Psoas muscle (tissue), 8 donors: ENCODE data around the gene EEF1AKMT2. TPM values are rescaled to one million over a fixed set of nuclear protein-coding genes. Genes with fewer than 3 reads are reported as not detected.

ENCODE experiments used
- ATAC-seq, 4 donors: fragments of 200-7000 bp; cut with Tn5 transposase; one replicate each; pipeline ENCODE4 v1.9.1; 2020; ENCODE audit warnings: moderate library complexity in 3 of 4, mild to moderate bottlenecking in 2 of 4
- DNase-seq, 2 donors: peaks; one replicate each; pipeline ENCODE4 v3.0.0-alpha.2; 2020
- H3K27ac ChIP-seq: fragments of 200-600 bp; one replicate; pipeline ENCODE4 v1.8.0; 2022
- H3K27me3 ChIP-seq, 3 donors: fragments of 200-600 bp in 1 of 3; one replicate each; pipeline versions ENCODE4 v1.6.1 to v1.8.0; 2013 to 2022; ENCODE audit warnings: low read length in 2 of 3, mild to moderate bottlenecking in 2 of 3, moderate library complexity in 1 of 3; ENCODE audit not compliant: insufficient read depth in 3 of 3
- H3K36me3 ChIP-seq, 2 donors: fragments of 200-600 bp in 1 of 2; one replicate each; pipeline versions ENCODE4 v1.6.1 to v1.8.0; 2013 to 2022; ENCODE audit warnings: low read depth in 1 of 2, mild to moderate bottlenecking in 1 of 2, moderate library complexity in 1 of 2; ENCODE audit not compliant: insufficient read depth in 1 of 2
- H3K4me1 ChIP-seq: fragments of 200-600 bp; one replicate; pipeline ENCODE4 v1.8.0; 2022
- H3K4me3 ChIP-seq: fragments of 200-600 bp; one replicate; pipeline ENCODE4 v1.8.0; 2022; ENCODE audit warnings: mild to moderate bottlenecking
- H3K9me3 ChIP-seq: fragments of 200-600 bp; one replicate; pipeline ENCODE4 v1.8.0; 2022
- WGBS, 3 donors: extraction: QIAGEN DNeasy Blood & Tissue Kit; methylation state at CpG; one replicate each; pipeline versions ENCODE4 v1.1.6 to v1.1.7; 2013; 5-methylcytosine and 5-hydroxymethylcytosine counted together
- intact Hi-C, 2 donors: fragments of 100-400 bp; cut with DNase I; formaldehyde crosslinking; loops; one replicate each; pipeline versions ENCODE4 v1.11.0 to v1.14.2; 2022
- long read RNA-seq, 2 donors: library from polyadenylated mRNA; unstranded; transcript quantifications; one replicate each; pipeline ENCODE4 v2.0.0, GENCODE V29; 2021
- polyA plus RNA-seq, 3 donors: library from polyadenylated mRNA; stranded (reverse); fragments of 200-250 nt; gene quantifications; one replicate each; pipeline ENCODE4 v1.2.3, GENCODE V29; 2013
- total RNA-seq, 4 donors: library from RNA; stranded (reverse); fragmentation: NEBNext Ultra II Directional in 2 of 4; extraction: Animal tissue kit (Norgen Biotek cat#: 25700) in 2 of 4; gene quantifications; one replicate each; pipeline versions ENCODE4 v1.2.1 to v1.2.4, GENCODE V29; 2021 to 2023
- TF ChIP-seq, protein P1 (sequence below): fragments of 200-600 bp; IDR thresholded peaks from one replicate; pipeline ENCODE4 v1.8.0; 2022; ENCODE audit warnings: antibody characterized with exemption
- donor health status: healthy with polysubstance abuse.
- donor health status: DM: no; HTN: no; CAD: no; lungs with moderate emphysema.
- donor health status: Bipolar disorder and iron deficiency.
- donor health status: healthy.
- donor health status: DM: yes; HTN: yes; CAD: no.
- donor health status: DM: no; HTN: no; CAD: no.
- donor health status: DM: no; HTN: no; CAD: no.
- donor health status: DM: yes; HTN: yes; CAD: no.

The EEF1AKMT2 gene
- 10 to 100 TPM in 1 of 4 donors, 1 to 10 TPM in 3; 7.6 to 11.9 (median 9.5) TPM for total RNA-seq
- polyA plus RNA-seq = 10 to 100 TPM in 1 of 3 donors, 1 to 10 TPM in 2; 3.3 to 10.6 (median 3.5) TPM
- long read RNA-seq, donor 1, partial matches to known transcripts = 0 of 6 reads
- long read RNA-seq, donor 1, other reads (novel, unspliced or antisense) = 0 of 6 reads
- long read RNA-seq, donor 2, transcript EEF1AKMT2-202 (6 exons, 1,013 nt) = major isoform, 7 of 16 reads
- long read RNA-seq, donor 2, partial matches to known transcripts = 0 of 16 reads
- long read RNA-seq, donor 2, other reads (novel, unspliced or antisense) = 4 of 16 reads

GRCh38 chr10:124791547-124792348 is at the start of gene EEF1AKMT2:
TSS of gene EEF1AKMT2 (minus strand) at chr10:124791887. CDS start at chr10:124791833, 54 bp downstream.
- peak within 1 kb of the TSS; percentile 99 for H3K4me3 ChIP-seq
- H3K4me1 ChIP-seq = peaks cover 6% of the 10 kb centered on the region
- peak within 1 kb of the TSS; percentile 93 for H3K27ac ChIP-seq
- H3K36me3 ChIP-seq = peaks cover 0 to 32% of the 10 kb centered on the region in 2 donors
- 0 to 1% (median 1%) methylated on average over 74 to 79 of the region's 79 CpGs for WGBS, 3 donors
- intact Hi-C loops = no loop called here
- ATAC-seq = peak; percentile 98 to 99 (median 98)
- no peaks in the 10 kb centered on the region for H3K27me3 ChIP-seq
- DNase-seq = peak; percentile 88 to 94
- no peaks in the 10 kb centered on the region for H3K9me3 ChIP-seq
- TF ChIP-seq, protein P1, sequence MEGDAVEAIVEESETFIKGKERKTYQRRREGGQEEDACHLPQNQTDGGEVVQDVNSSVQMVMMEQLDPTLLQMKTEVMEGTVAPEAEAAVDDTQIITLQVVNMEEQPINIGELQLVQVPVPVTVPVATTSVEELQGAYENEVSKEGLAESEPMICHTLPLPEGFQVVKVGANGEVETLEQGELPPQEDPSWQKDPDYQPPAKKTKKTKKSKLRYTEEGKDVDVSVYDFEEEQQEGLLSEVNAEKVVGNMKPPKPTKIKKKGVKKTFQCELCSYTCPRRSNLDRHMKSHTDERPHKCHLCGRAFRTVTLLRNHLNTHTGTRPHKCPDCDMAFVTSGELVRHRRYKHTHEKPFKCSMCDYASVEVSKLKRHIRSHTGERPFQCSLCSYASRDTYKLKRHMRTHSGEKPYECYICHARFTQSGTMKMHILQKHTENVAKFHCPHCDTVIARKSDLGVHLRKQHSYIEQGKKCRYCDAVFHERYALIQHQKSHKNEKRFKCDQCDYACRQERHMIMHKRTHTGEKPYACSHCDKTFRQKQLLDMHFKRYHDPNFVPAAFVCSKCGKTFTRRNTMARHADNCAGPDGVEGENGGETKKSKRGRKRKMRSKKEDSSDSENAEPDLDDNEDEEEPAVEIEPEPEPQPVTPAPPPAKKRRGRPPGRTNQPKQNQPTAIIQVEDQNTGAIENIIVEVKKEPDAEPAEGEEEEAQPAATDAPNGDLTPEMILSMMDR = peak; percentile 52

GRCh38 chr10:124837687-124838086 is 46.0 kb upstream of the EEF1AKMT2 start:
- no peak for ATAC-seq
- intact Hi-C loops = no loop called here
- Histone ChIP-seq H3K9me3 (no peaks in the 10 kb centered on the region), H3K27ac (no peak overlapping the region), H3K4me3 (no peak overlapping the region), H3K4me1 (no peaks in the 10 kb centered on the region), H3K36me3 (peaks cover 5 to 52% of the 10 kb centered on the region in 2 donors), H3K27me3 (no peaks in the 10 kb centered on the region)
- TF ChIP-seq, protein P1 = no peak
- WGBS, 3 donors = 53 to 85% (median 78%) methylated on average over 2 of the region's 2 CpGs
- no peak for DNase-seq

DNA sequence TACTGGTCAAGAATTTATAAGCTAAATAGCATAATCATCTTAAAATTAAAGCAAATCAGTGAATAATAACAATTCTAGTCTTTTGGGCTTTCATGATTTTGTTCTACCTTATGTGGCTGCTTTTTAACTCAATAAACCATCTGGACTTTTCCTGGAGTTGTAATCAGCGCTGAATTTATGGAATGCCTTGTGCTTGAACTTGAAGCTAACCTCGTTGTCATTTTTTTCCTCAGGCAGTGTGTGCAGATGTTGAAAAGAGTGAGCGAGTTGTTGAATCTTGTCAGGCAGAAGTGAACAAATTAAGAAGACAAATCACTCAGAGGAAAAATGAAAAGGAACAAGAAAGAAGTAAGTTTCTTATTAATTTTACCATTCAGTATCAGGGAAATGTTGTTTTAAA is 39.4 kb upstream of the EEF1AKMT2 start:
- Histone ChIP-seq H3K4me3 (no peak overlapping the region), H3K27ac (no peak overlapping the region), H3K9me3 (no peaks in the 10 kb centered on the region), H3K27me3 (no peaks in the 10 kb centered on the region), H3K4me1 (peaks cover 4% of the 10 kb centered on the region), H3K36me3 (peaks cover 13 to 100% of the 10 kb centered on the region in 2 donors)
- DNase-seq (no peak), ATAC-seq (no peak)
- 85 to 89% (median 86%) methylated on average over 3 of the region's 3 CpGs for WGBS, 3 donors
- TF ChIP-seq, protein P1 = no peak
- intact Hi-C loops = no loop called here

GRCh38 chr10:124830445-124830844 is 38.8 kb upstream of the EEF1AKMT2 start:
- Histone ChIP-seq H3K27me3 (no peaks in the 10 kb centered on the region), H3K27ac (no peak overlapping the region), H3K36me3 (peaks cover 12 to 95% of the 10 kb centered on the region in 2 donors), H3K9me3 (no peaks in the 10 kb centered on the region), H3K4me1 (peaks cover 5% of the 10 kb centered on the region), H3K4me3 (no peak overlapping the region)
- intact Hi-C loops = no loop called here
- TF ChIP-seq, protein P1 = no peak
- DNase-seq (no peak), ATAC-seq (no peak)
